T-helper 2 cell treated with Interferon-gamma antibody and Interleukin-4, amounts not matched to agents 100 ng/mL and 5 ng/mL, for 36 hours (primary cell): ENCODE data around the gene TNFRSF11A. TPM values are rescaled to one million over a fixed set of nuclear protein-coding genes. Genes with fewer than 3 reads are reported as not detected.

ENCODE experiments used
- intact Hi-C: fragments of 100-400 bp; cut with micrococcal nuclease; formaldehyde crosslinking; loops from one replicate; pipeline ENCODE4 v1.15.1; 2023
- total RNA-seq: library from RNA; stranded (reverse); gene quantifications from 2 replicates; pipeline ENCODE4 v1.2.3, GENCODE V29; 2022

The TNFRSF11A gene
- 29.6 and 30.8 TPM in 2 replicates for total RNA-seq

DNA sequence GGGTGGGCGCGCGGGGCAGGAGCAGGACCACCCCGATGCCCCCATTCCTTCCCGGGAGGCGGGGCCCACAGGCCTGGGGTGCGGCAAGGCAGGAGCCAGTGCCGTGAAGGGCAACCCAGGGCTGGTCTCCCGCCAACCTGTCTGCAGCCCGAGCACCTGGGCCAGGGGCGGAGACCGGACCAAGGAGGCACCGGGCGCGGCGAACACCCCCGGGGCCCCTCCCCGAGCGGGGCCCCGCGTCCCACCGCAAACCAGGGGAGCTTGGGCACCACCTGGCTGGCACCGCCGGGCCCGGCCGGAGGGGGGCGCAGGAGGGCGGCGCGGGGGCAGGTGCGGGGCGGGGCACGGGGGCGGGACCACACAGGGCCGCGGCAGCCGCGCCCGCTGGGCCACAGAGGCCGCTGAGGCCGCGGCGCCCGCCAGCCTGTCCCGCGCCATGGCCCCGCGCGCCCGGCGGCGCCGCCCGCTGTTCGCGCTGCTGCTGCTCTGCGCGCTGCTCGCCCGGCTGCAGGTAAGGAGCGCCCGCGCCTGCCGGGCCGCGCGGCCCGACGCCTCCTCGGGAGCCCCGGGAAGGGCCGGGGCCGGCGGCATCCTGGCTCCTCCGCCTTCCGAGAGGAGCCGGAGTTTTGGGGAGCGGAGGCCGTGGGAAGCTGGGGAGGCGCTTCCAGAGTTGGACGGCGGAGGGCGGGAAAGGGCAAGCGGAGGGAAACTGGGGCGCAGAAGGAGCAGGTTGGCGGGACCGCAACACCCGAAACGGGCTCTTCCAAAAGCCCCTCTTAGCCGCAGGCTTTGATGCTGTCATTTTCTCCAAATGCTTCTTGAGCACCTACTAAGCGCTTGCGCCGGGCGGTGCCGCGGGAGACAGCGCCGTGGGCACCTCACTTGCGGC lies at the start of gene TNFRSF11A:
TSS of gene TNFRSF11A (plus strand) at position 394 of the 889 bp plus-strand sequence. CDS start at position 437, 43 bp downstream.
- intact Hi-C loops = loop anchor here (1.0 to 10.0 kb wide), 5 partner anchors 138 to 660 kb away; partner anchors contain the start of genes PHLPP1, PIGN and RELCH

DNA sequence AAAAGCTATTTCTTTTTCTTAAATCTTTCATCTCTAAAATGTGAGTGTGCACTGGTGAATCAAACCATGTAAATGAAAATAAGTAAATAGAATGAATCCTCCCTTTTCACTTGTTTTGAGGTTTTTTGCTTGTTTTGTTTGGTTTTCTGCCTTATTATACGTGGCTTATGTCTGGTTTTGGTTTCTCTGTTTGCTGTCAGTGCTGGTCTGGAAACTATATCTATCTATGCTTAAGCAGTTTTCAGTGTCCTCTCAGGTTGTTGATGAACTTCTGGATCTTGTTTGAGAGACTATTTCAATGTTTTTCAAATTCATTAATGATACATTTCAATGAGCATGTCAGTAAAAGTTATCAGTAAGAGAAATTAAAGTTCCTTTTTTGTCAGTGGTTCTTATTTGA lies 48.1 kb upstream of the TNFRSF11A start:
- intact Hi-C loops = no loop called here

DNA sequence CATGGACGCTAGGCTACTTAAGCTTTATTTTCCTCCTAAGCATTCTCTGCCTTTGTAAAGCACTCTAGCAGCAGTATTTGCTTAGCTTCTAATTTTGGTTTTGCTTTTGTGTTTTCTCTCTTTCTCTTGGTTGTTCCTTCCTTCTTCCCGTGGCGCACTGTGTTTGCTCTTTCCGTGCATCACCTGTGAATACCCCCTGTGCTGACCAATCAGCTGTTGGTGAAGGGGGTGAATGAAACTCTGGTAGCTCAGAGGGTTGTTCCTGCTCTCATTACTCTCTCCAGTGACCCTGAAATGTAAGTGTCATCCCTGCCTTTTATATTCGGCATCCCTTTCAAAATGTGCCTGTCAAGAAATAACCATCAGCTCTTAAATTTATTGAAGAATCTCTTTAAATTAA lies 45.5 kb upstream of the TNFRSF11A start:
- intact Hi-C loops = no loop called here

DNA sequence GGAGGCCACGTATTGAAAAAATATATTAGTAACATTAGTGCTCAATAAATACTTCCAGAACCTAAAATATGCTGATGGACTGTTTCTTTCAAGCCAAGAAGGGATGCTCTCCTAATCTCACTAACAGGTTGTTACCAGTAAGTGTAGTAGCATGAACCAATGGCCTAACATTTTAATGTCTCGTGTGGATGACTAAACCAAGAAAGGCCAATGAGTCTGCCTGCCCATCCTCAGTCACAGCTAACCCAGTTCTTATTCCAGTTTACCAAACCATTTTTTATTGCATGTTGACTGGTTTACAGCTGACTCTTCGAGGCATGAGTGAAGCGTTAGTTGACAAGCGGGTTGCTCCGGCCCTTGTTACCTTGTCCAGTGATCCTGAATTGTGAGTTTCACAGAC lies 45.1 kb upstream of the TNFRSF11A start:
- intact Hi-C loops = no loop called here

DNA sequence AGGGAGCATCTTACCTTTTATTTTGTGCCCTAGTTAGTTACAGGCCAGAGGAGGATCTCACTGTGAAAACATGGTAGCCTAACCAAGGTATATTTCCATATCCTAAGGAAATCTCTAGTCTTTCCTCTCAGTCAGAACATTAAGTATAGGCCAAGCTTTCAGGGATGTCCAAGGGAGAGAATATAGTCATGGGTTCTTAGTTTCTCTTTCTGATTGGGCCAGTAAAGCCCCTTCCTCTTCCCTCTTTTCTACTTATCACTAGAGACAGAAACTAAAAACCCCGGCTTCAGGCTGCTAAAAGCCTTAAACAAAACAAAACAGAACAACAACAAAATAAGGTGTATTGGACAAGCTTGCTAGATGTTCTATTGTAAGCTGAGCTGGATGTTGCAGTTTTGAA lies 44.3 kb upstream of the TNFRSF11A start:
- intact Hi-C loops = no loop called here

DNA sequence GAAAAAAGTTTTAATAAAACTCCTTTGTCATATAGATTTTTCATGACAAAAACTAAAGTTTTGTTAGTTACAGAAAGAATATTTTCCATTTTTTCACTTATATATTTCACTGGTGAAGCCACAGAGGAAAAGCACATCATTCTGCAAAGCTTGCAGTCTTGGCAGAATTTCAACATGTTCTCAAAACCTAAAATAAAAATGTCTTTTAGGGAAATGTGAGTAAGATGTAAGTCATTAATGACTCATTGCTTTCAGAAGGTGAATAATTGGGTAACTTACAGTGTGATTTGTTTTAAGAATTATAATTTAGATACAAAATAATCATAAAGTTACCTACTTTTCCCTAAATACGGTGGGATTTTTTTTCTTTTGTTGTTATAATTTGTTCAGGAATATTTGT lies 43.4 kb upstream of the TNFRSF11A start:
- intact Hi-C loops = no loop called here

DNA sequence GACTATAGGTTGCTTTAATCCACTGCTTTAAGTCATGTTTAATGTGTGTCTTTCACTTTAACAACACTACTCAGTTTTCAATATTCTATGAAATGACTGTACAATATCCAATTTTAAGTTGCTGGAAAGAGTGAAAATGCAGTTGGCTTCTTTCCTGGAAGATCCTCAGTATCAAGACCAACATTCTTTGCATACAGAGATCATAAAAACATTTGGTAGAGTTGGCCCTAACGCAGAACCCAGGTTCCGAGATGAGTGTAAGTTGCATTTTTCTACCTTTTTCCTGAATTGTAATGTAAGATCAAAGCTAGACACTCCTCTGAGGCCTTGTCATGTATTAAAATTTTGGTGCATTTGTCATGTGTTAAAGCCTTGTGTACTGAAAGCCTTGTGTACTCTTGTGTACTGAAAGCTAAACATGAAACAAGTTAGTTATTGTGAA lies 42.9 kb upstream of the TNFRSF11A start:
- intact Hi-C loops = no loop called here

DNA sequence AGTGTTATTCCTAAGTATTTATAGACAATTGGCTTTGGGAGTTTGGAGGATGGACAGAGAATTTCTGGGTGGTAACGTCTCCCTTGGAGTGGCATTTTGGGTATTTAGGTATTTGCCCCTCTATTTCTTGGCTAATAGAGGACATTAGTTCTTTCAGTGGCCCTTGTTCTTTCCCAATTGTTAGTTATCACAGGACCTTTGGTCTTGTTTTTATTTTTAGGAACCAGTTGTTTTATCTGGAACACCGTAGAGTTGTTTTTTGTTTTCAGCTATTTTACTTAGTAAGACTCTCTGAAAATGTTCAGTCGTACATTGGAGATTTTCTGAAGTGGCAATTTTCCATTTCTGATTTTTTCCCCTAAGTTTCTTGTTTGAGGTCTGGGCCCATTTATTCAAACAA lies 40.5 kb upstream of the TNFRSF11A start:
- intact Hi-C loops = no loop called here

DNA sequence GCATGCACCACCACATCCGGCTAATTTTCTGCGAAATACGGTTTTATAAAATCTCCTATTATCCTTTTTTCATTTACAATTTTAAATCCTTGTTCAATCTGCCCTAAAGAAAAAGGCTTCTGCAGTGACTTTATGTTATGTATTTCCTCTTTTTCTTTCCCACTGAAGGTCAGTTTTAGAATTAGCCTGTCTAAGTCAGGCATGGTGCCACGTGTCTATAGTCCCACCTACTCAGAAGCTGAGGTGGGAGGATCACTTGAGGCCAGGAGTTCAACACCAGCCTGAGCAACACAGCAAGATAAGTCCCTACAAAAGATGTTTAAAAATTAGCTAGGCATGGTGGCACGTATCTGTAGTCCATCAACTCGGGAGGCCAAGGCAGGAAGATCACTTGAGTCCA lies 39.8 kb upstream of the TNFRSF11A start:
- intact Hi-C loops = no loop called here

DNA sequence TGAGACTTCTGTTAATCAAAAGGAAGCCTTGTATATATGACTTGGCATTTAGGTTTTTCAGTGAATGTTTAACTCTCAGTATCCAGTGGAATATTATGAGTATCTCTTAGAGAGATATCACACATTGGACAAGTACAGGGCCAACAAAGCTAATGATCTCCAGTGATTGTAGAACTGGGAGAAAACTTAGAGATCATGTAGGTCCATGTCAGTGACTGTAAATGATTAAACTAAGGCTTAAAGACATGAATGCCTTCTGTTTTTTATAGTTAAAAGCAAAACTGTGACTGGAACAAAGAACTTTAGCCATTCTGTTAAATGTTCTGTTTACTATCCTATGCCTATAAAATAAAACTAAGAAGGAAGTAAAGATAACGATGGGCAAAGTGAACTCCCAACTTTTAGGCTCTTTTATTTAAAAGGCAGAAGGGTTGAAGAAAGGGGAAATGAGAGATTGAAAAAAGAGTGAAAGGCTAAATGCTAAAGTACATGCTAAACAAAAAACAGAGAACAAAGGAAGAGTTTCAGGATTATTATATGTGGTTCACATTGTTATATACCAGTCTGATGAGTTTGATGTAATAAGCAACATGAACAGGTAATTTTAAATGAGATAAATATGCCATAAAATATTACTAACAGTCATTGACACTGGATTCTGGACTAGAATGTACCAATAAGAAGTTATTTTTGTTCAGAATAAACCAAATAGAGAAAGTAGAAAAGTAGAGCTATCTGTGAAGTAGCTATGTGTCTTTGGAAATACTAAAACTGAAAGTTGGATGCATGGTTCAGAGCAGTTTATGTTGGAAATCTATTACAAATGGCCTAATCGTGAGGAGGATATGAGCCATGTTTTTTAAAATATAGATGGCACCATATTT lies 37.1 kb upstream of the TNFRSF11A start:
- intact Hi-C loops = no loop called here

DNA sequence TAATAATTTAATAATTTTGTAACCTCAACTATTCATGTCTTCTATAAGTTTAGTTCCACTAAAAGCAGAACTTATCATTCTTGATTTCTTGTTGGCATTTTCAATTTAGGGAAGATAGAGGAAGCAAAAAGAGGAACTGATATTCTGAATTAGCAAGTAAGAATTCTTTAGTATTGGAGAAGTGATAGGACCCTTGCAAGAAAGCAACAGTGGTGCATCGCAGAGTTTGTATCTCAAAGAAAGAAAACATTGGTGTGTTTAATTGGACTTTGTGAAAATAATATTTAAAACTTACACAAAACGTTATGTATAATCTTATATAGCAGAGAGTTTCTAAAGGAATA lies 36.5 kb upstream of the TNFRSF11A start:
- intact Hi-C loops = no loop called here

DNA sequence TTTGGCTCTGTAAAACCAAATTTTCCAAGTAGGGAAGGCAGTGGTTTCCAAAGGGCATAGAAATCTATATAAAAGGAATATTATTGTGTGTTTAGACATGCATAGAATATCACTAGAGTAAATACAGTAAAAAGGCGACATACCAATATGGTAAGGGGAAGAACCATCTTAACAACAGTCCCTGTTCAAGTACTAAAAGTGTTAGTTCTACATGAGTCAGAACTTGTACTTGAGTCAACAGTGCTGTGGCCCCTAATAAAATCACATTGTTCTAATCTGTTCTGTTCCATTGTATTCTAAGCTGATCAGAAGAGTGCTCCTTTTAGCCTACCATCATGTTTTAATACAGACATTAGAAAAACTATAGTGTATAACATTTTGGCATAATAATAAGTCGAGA lies 36.1 kb upstream of the TNFRSF11A start:
- intact Hi-C loops = no loop called here

DNA sequence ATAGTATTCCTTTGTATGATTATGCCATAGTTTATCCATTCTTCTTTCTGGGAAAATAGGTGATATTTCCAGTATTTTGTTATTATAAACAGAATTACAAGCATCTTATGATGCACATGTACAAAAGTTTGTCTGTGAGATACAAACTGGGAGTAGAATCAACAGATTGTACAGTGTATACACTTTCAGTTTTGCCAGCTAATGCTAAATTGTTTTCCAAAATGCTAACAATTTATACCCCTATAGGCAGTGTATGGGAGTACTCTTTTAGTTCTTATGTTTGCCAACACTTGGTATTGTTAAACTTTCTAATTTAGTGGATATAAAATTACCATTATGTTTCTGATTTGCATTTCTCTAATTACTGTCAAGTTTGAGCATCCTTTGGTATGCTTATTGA lies 31.0 kb upstream of the TNFRSF11A start:
- intact Hi-C loops = no loop called here

DNA sequence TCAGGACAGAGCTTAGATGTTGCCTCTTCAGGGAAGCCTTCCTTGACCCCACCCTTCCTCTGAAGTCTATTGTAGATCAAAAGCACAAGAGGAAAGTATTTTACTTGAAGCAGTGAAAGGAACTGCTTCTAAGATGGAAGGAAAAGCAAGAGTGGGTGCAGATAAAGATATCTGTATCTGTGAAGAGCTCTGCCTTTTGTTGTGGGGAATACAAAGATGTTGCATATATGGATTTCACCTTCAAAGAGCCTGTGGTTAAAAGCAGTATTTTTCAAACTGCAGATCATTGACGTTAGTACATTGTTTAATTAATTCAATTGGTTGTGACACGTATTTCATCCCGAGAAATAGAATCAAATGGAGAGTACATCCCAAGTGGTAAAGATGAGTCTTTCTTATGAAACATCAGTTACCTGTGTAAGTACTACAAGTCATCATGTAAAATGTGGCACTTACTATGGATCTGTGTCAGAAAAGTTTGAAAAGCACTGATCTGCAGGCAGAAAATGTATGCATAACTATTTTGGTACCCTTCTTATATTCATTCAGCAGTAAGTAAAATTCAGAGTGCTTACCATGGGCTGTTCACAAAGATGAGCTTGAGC lies 24.6 kb upstream of the TNFRSF11A start:
- intact Hi-C loops = no loop called here

DNA sequence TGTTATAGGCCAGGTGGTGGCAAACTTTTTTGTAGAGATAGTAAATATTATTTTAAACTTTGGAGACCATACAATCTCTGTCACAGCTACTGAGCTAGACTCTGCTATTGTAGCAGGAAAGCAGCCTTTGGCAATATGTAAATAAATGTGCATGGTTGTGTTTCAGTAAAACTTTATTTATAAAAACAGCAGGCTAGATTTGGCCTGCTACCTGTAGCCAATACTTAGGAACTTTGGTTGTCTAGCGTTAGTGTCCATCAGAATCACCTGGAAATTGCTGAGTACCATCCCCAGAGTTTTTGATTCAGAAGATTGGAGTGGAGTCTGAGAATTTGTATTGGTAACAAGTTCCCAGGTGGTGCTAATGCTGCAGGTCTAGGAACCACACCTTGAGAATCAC lies 23.8 kb upstream of the TNFRSF11A start:
- intact Hi-C loops = no loop called here

DNA sequence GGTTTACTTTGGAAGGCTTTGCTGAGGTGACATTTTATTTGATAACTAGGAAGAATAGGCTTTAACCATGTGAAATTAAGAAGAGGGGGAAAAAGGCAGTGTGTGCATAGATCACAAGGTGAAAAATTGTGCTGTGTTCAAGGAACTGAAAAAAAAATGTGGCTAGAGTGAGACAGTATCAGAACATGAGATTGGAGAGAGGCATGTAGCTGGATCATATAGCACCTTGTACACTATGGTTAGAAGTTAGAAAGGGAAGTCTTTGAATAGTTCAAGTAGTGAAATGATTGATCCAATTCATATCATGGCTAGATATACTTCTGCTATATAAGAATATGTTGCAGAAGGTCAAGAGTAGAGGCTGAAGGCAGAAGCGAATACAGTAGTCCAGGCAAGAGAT lies 12.3 kb upstream of the TNFRSF11A start:
- intact Hi-C loops = no loop called here

DNA sequence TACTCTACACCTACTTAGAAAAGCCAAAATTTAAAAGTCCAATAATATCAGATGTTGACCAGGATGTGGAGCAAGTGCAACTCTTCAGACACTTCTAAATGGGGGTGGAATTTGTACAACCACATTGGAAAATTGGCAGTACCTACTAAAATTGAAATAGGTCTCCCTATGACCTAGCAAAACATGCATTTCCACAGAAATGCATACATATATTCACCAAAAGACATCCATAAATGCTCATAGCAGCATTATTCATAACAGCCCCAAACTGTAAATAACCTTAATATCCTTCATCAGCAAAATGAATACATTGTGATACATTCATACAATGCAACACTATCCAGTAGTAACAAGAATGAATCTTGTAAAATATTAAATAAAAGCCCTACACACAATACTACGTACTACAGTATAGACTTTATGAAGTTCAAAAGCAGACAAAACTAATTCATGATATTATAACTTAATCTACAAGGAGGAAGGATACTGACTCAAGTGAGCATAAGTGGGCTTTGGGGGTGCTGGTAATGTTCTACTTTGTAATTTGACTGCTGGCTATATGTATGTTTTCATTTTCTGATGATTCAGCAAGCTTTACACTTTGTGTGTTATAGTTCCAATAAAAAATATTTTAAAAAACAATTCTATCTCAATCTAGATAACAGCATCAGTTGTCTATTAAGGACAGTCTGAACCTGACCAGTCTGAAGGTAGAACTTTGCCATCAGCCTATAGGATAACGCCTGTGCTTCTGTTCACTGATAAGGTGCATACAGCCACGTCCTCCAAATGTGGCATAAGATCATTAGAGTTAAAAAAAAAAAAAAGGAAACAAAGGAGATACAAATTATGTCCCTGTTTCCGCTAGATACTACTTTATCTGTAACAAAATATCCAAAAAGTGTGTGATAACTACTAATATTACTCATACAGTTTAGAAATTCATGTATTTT lies 6.6 kb upstream of the TNFRSF11A start:
- intact Hi-C loops = no loop called here

DNA sequence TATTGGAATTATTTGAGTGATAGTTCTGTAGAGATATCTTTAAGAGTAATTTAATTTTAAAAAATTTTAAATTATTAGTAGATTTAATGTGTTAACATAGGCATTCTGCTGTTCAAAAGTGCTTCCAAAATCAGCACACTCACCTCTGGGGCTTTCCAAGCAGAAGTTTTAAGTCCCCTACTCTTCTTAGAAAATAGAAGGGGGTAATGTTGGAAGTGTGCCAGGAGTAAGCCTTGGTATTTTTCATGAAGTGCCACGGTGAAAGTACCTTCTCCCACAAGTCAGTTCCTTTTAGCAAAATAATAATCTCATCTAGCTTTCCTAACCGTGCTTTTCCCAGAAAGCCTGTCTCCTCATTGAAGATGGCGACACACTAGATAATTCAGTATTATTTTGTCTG lies 3.9 kb upstream of the TNFRSF11A start:
- intact Hi-C loops = loop anchor here (10.0 kb wide), 1 partner anchor 664 kb away; no protein-coding TSS in a partner anchor

DNA sequence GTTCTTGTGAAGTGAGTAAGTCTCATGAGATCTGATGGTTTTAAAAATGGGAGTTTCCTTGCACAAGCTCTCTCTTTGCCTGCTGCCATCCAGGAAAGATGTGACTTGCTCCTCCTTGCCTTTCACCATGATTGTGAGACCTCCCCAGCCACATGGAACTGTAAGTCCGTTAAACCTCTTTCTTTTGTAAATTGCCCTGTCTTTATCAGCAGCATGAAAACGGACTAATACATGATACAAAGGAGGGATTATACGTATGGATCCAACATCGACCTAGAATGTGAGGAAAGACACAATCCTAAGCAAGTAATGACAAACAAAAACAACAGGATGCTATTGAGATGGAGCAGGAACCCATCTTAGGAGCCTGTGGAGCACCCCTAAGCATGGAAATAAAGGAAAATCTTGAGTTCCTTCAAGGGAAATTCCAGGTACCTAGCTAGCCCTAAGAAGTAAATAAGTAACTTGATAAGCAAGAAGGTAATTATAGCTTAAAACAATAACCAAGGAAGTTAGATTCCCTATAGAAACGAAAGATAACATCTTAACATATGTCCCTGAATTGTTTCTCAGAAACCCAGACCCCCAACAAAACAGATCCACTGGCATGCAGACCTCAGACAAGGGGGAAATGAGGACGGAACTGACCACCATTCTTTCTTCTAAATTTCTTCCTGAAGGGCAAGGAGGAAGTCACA lies 1.5 kb upstream of the TNFRSF11A start:
- intact Hi-C loops = loop anchor here (10.0 kb wide), 1 partner anchor 661 kb away; no protein-coding TSS in a partner anchor
